ENCODE results near the gene LRG1.

The LRG1 gene

DNA sequence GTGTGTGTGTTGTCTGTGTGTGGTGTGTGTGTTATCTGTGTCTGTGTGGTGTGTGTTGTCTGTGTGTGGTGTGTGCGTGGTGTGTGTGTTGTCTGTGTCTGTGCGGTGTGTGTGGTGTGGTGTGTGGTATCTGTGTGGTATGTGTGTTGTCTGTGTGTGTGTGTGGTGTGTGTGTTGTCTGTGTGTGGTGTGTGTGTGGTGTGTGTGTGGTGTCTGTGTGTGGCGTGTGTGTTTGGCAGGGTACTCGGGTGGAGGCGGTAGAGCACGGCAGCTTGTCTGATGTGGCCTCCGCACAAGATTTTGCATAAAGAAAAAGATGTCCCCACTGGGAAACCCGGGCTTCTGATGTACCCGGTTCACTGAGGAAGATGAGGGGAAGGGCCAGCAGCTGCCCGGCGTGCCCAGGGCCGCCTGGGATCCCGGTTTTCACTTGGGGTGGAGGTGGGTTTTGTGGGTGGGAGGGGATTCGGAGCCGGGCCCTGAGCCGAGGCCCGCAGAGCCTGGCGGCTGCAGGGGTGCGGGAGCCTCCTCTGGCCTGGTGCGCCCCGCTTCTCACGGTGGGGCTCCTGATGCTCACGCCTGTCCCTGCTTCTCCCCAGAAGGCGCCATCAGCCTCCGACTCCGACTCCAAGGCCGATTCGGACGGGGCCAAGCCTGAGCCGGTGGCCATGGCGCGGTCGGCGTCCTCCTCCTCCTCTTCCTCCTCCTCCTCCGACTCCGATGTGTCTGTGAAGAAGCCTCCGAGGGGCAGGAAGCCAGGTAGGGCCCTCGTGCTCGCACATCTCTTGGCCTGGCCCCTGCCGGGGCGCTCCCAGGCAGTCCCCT, 46.5 kb downstream of the LRG1 start:
- peak; percentile 47 for DNase-seq (ENCODE audit: low spot score)

DNA sequence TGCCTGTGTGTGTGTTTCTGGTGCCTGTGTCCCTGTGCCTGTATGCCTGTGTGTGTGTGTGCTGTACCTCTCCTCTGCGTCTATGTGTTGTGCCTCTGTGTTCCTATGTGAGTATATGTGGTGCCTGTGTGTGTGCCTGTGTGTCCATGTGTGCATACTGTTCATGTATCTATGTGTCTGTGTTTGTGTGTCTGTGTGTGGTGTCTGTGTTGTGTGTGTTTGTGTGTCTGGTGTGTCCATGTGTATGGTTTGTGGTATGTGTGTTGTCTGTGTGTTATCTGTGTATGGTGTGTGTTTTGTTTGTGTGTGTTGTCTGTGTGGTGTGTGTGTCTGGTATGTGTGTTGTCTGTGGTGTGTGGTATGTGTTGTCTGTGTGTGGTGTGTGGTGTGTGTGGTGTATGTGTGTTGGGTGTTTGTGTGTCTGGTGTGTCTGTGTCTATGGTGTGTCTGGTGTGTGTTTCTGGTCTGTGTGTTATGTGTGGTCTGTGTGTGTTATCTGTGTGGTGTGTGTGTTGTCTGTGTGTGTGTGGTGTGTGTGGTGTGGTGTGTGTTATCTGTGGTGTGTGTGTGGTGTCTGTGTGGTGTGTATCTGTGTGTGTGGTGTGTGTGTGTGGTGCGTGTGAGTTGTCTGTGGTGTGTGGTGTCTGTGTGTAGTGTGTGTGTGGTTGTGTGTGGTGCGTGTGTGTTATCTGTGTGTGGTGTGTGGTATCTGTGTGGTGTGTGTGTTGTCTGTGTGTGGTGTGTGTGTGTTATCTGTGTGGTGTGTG, 47.3 kb downstream of the LRG1 start:
- DNase-seq (ENCODE audit: low spot score) = no peak

DNA sequence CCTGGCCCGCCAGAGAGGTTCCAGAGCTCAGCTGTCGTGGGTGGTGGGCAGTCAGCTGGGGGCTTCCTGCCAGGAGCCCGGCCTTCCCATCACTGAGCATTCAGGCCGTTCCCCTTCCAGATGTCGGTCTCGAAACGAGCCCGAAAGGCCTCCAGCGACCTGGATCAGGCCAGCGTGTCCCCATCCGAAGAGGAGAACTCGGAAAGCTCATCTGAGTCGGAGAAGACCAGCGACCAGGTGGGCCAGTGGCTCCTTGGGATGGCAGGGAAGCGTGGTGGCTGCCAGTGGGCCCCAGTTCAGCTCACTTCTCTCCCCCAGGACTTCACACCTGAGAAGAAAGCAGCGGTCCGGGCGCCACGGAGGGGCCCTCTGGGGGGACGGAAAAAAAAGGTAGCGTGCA, 48.4 kb downstream of the LRG1 start:
- DNase-seq (ENCODE audit: low spot score) = no peak

DNA sequence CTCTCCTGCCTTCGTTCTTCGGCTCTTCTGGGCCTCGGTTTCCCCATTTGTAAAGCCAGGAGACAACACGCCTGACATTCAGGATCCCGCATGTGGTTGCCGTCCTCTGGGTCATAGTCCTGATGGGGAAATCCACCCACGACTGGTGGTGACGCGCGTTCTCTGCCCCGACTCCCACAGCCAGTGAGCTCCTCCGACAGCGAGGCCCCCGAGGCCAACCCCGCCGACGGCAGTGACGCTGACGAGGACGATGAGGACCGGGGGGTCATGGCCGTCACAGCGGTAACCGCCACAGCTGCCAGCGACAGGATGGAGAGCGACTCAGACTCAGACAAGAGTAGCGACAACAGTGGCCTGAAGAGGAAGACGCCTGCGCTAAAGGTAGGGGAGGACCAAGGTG, 51.3 kb downstream of the LRG1 start:
- DNase-seq (ENCODE audit: low spot score) = no peak

DNA sequence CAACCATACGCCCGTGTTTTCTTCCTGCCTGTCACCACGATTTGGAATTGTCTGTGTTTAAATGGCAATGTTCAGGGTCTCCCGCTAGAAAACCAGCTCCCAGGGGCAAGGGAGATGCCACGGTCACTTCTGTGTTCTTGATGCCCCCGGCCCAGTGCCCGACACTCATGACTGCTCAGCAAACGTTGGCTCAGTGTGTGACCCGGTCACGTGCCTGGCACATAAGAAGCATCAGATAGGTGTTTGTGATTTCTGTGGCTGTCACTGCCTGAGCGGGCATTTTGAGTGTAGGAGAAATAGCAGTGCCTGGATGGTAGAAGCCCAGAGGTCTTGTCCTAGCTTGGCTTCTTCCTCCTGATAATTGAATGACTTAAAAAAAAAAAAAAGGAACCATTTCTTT, 52.3 kb downstream of the LRG1 start:
- no peak for DNase-seq (ENCODE audit: low spot score)

All from NAMALWA (cell line).